ENCODE data around the gene CD300H. TPM values are rescaled to one million over a fixed set of nuclear protein-coding genes. Genes with fewer than 3 reads are reported as not detected.

Gene CD300H
- total RNA-seq, 4 donors from 2014 or later, result not detected

DNA sequence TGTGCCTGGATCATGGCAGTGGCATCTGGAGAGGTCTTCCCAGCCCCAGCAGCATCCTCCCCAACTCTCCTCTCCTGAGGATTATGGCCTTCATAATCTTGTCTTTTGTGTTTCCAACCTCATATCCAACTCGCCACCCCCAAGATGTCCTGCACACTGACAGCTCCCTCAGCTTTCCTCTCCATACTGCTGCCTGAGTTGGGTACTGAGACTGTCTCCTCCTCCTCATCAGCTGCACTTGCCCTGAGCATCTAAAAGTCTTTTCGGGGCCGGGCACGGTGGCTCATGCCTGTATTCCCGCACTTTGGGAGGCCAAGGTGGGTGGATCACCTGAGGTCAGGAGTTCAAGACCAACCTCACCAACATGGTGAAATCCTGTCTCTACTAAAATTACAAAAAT lies 38.1 kb downstream of the CD300H start:
- 76 to 87% methylated on average over 4 to 5 of the region's 5 CpGs for WGBS, 2 donors
- H3K36me3 ChIP-seq, result no peaks in the 10 kb centered on the region
- no peaks in the 10 kb centered on the region for H3K4me1 ChIP-seq
- intact Hi-C loops (cut with DNase I), result no loop called here
- no peaks in the 10 kb centered on the region for H3K9me3 ChIP-seq
- DNase-seq, result no peak
- no peak overlapping the region for H3K27ac ChIP-seq
- H3K4me3 ChIP-seq, result no peak overlapping the region
- TF ChIP-seq, protein P1, sequence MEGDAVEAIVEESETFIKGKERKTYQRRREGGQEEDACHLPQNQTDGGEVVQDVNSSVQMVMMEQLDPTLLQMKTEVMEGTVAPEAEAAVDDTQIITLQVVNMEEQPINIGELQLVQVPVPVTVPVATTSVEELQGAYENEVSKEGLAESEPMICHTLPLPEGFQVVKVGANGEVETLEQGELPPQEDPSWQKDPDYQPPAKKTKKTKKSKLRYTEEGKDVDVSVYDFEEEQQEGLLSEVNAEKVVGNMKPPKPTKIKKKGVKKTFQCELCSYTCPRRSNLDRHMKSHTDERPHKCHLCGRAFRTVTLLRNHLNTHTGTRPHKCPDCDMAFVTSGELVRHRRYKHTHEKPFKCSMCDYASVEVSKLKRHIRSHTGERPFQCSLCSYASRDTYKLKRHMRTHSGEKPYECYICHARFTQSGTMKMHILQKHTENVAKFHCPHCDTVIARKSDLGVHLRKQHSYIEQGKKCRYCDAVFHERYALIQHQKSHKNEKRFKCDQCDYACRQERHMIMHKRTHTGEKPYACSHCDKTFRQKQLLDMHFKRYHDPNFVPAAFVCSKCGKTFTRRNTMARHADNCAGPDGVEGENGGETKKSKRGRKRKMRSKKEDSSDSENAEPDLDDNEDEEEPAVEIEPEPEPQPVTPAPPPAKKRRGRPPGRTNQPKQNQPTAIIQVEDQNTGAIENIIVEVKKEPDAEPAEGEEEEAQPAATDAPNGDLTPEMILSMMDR (IDR thresholded peaks at IDR 0.05), result no peak
- no peak for TF ChIP-seq POLR2A (IDR thresholded peaks at IDR 0.05)
- peaks cover 0 to 34% (median 0%) of the 10 kb centered on the region in 4 donors for H3K27me3 ChIP-seq

DNA sequence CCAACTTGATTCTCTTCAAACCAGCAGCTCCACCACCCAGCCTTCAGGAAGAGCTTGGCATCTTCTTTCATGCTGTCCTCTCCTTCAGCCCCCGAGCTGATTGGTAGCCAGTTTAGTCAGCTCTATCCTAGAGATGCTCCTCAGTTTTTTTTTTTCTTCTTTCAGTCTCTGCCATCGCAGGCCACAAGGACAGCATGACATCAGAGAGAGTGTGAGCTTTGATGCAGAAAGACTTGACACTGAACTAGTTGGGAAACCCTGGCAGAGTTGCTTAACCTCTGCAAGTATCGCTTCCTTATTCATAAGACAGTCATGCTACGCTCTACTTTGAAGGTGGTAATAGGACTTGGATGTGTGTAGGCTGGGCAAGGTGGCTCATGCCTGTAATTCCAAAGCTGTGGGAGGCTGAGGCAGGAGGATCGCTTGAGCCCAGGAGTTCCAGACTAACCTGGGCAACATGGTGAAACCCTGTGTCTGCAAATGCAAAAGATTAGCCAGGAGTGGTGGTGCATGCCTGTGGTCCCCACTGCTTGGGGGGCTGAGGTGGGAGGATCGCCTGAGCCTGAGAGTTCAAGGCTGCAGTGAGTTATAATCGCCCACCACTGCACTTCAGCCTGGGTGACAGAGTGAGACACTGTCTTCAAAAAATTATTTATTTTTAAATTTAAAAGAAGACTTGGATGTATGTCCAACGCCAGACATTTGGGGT lies 38.7 kb downstream of the CD300H start:
- intact Hi-C loops (cut with DNase I), result no loop called here
- Histone ChIP-seq H3K9me3 (peaks cover 0 to under 1% (median 0%) of the 10 kb centered on the region in 3 donors), H3K4me1 (no peaks in the 10 kb centered on the region), H3K36me3 (no peaks in the 10 kb centered on the region), H3K27ac (peak overlapping the region in 1 of 4 donors; percentile 9), H3K27me3 (peaks cover 0 to 32% (median 0%) of the 10 kb centered on the region in 4 donors), H3K4me3 (no peak overlapping the region)
- 69 to 83% methylated on average over 7 to 8 of the region's 8 CpGs for WGBS, 2 donors
- DNase-seq, result no peak
- TF ChIP-seq, protein P1 (IDR thresholded peaks at IDR 0.05), result no peak
- TF ChIP-seq POLR2A (IDR thresholded peaks at IDR 0.05), result no peak

- Histone ChIP-seq H3K27ac (no peak overlapping the region), H3K4me1 (no peaks in the 10 kb centered on the region), H3K27me3 (peaks cover 0 to 36% (median 0%) of the 10 kb centered on the region in 4 donors), H3K4me3 (no peak overlapping the region), H3K9me3 (peaks cover 0 to 8% (median 3%) of the 10 kb centered on the region in 3 donors), H3K36me3 (no peaks in the 10 kb centered on the region)
- DNase-seq, result no peak
- intact Hi-C loops (cut with DNase I), result no loop called here
- TF ChIP-seq, protein P1 (IDR thresholded peaks at IDR 0.05), result no peak
- TF ChIP-seq POLR2A (IDR thresholded peaks at IDR 0.05), result no peak
- WGBS, 2 donors, result 57 to 80% methylated on average over 4 to 8 of the region's 8 CpGs
Measured at GRCh38 chr17:74527756-74528155, 39.6 kb downstream of the CD300H start.

DNA sequence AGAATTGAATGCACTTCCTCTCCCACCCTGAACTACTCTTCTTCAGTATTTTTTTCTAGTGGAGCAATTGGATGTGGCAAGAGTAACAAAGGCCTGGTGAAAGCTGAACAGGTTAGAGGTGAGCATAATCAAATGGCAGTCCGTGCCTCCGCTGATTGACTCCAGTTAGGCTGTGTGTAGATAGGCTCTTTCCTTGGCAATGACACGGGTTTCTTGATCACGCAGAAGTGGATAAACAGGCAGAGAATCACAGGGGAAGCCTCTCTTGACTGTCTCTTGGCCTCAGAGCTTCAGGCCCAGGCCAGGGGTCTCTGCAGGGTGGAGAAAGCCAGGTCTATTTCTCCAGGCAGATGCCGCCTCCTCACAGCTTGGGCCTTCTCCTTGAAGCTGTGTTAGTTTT lies 40.2 kb downstream of the CD300H start:
- peaks cover 0 to 8% (median 3%) of the 10 kb centered on the region in 3 donors for H3K9me3 ChIP-seq
- intact Hi-C loops (cut with DNase I), result no loop called here
- no peak for DNase-seq
- no peak overlapping the region for H3K4me3 ChIP-seq
- no peak overlapping the region for H3K27ac ChIP-seq
- no peaks in the 10 kb centered on the region for H3K4me1 ChIP-seq
- H3K36me3 ChIP-seq, result no peaks in the 10 kb centered on the region
- TF ChIP-seq POLR2A (IDR thresholded peaks at IDR 0.05), result no peak
- TF ChIP-seq, protein P1 (IDR thresholded peaks at IDR 0.05), result no peak
- 74 to 75% methylated on average over 4 of the region's 5 CpGs for WGBS, 2 donors
- peaks cover 0 to 34% (median 0%) of the 10 kb centered on the region in 4 donors for H3K27me3 ChIP-seq

- Histone ChIP-seq H3K4me3 (no peak overlapping the region), H3K27me3 (peaks cover 0 to 30% (median 0%) of the 10 kb centered on the region in 4 donors), H3K9me3 (peaks cover 0 to 8% (median 3%) of the 10 kb centered on the region in 3 donors), H3K4me1 (no peaks in the 10 kb centered on the region), H3K27ac (no peak overlapping the region), H3K36me3 (no peaks in the 10 kb centered on the region)
- no peak for DNase-seq
- WGBS, 2 donors, result 47 to 57% methylated on average over 3 of the region's 3 CpGs
- intact Hi-C loops (cut with DNase I), result no loop called here
- TF ChIP-seq, protein P1 (IDR thresholded peaks at IDR 0.05), result no peak
- TF ChIP-seq POLR2A (IDR thresholded peaks at IDR 0.05), result no peak
Measured at GRCh38 chr17:74526681-74527080, 40.6 kb downstream of the CD300H start.
